OCI-LY3 (cell line): ENCODE measurements around the gene TEX35.

Experiments used
- H2AFZ ChIP-seq: fragments of 200-600, 300-600 bp; shearing (Covaris generic); 2 replicates; pipeline ENCODE4 v1.6.0; 2014; ENCODE audit warnings: antibody characterized with exemption, low read depth, low read length
- H3K27ac ChIP-seq: fragments of 200-600, 300-600 bp; sonication (generic); 2 replicates; pipeline ENCODE4 v1.5.1; 2014; ENCODE audit warnings: mild to moderate bottlenecking, low read length, moderate library complexity, mixed read lengths
- H3K27me3 ChIP-seq: fragments of 200-600, 300-600 bp; sonication (generic); 2 replicates; pipeline ENCODE4 v1.6.1; 2014; ENCODE audit warnings: low read depth, low read length, mixed read lengths
- H3K36me3 ChIP-seq: fragments of 200-600, 300-600 bp; sonication (generic); replicated peaks from 2 replicates; pipeline ENCODE3; 2014; ENCODE audit warnings: low read depth, low read length, mixed read lengths
- H3K4me1 ChIP-seq: fragments of 300-600, 200-600 bp; sonication (generic); 2 replicates; pipeline ENCODE4 v1.6.1; 2014; ENCODE audit warnings: low read length, mixed read lengths
- H3K4me2 ChIP-seq: fragments of 200-600, 300-600 bp; sonication (generic); 2 replicates; pipeline ENCODE4 v1.6.1; 2014; ENCODE audit warnings: low read length, mixed read lengths
- H3K4me3 ChIP-seq: fragments of 300-600, 200-600 bp; sonication (generic); 2 replicates; pipeline ENCODE4 v1.5.1; 2014; ENCODE audit warnings: antibody characterized with exemption, mild to moderate bottlenecking, low read length, moderate library complexity
- H3K79me2 ChIP-seq: fragments of 300-600, 200-600 bp; shearing (Covaris generic); 2 replicates; pipeline ENCODE4 v1.6.1; 2014; ENCODE audit warnings: mild to moderate bottlenecking, low read length, mixed read lengths
- H3K9ac ChIP-seq: fragments of 300-600, 200-600 bp; shearing (Covaris generic); 2 replicates; pipeline ENCODE4 v1.6.0; 2014; ENCODE audit warnings: mild to moderate bottlenecking, low read length, moderate library complexity
- H3K9me3 ChIP-seq: fragments of 200-600, 300-600 bp; shearing (Covaris generic); 2 replicates; pipeline ENCODE4 v1.6.1; 2014; ENCODE audit warnings: low read length, mixed read lengths; ENCODE audit not compliant: insufficient read depth
- H4K20me1 ChIP-seq: fragments of 200-600, 300-600 bp; sonication (generic); 2 replicates; pipeline ENCODE4 v1.6.1; 2016; ENCODE audit warnings: low read length, mixed read lengths; ENCODE audit not compliant: insufficient read depth
- EZH2phosphoT487 ChIP-seq: fragments of 200-600 bp; shearing (Covaris generic); IDR thresholded peaks from 2 replicates; pipeline ENCODE4 v1.6.1; 2018; ENCODE audit warnings: antibody characterized with exemption, mixed run types, low read depth
- TF ChIP-seq, protein P1 (sequence below): fragments of 200-600, 300-600 bp; sonication (generic); IDR thresholded peaks from 2 replicates; pipeline ENCODE4 v1.5.1; 2014; ENCODE audit warnings: antibody characterized with exemption, low read length, low read depth

The TEX35 gene

DNA sequence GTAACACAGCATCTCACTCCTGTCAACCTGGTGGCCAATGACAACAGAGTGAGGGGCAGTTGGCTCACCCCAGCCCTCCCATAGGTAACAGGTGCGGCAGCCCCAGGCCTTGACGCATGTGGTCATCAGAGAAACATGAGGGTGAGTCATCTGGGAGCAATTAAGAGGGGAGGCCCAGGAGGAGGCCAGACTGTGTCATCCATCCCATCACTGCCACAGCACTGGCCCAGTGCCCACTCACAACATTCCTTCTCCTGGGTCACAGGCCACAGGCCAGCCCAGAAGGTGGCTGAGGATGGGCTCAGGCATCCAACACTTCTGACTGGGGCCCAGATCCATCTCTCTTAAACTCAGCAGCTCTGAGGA is 17.1 kb downstream of the TEX35 start:
- Histone ChIP-seq H3K27me3 (no peaks in the 10 kb centered on the region), H3K9ac (no peak overlapping the region), H3K79me2 (no peaks in the 10 kb centered on the region), H3K4me3 (no peak overlapping the region), H3K27ac (no peak overlapping the region), H3K4me1 (peaks cover 14% of the 10 kb centered on the region), H3K36me3 (no peaks in the 10 kb centered on the region), H2AFZ (no peak overlapping the region), H3K9me3 (no peaks in the 10 kb centered on the region), H4K20me1 (no peaks in the 10 kb centered on the region), H3K4me2 (no peak overlapping the region)
- no peak for TF ChIP-seq EZH2phosphoT487
- TF ChIP-seq, protein P1, sequence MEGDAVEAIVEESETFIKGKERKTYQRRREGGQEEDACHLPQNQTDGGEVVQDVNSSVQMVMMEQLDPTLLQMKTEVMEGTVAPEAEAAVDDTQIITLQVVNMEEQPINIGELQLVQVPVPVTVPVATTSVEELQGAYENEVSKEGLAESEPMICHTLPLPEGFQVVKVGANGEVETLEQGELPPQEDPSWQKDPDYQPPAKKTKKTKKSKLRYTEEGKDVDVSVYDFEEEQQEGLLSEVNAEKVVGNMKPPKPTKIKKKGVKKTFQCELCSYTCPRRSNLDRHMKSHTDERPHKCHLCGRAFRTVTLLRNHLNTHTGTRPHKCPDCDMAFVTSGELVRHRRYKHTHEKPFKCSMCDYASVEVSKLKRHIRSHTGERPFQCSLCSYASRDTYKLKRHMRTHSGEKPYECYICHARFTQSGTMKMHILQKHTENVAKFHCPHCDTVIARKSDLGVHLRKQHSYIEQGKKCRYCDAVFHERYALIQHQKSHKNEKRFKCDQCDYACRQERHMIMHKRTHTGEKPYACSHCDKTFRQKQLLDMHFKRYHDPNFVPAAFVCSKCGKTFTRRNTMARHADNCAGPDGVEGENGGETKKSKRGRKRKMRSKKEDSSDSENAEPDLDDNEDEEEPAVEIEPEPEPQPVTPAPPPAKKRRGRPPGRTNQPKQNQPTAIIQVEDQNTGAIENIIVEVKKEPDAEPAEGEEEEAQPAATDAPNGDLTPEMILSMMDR, result no peak

DNA sequence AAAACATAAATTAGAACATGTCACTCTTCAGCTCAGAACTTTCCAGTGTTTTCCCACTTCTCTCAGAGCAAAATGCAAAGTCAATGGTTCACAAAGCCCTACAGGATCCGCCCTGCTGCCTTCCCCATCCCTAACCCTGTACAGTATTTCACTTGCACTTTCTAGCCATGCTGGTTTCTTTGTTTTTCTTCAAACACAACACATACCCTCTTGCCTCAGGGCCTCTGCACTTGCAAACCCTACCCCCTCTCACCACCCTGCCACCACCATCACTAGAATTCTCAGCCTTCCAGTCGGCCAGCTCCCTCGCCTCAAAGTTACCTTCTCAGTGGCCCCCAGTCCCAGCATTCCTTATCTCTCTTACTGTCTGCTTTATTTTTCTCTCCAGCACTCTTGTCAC is 17.6 kb downstream of the TEX35 start:
- peaks cover 14% of the 10 kb centered on the region for H3K4me1 ChIP-seq
- H4K20me1 ChIP-seq, result no peaks in the 10 kb centered on the region
- H2AFZ ChIP-seq, result no peak overlapping the region
- H3K9ac ChIP-seq, result no peak overlapping the region
- H3K79me2 ChIP-seq, result no peaks in the 10 kb centered on the region
- no peaks in the 10 kb centered on the region for H3K36me3 ChIP-seq
- TF ChIP-seq, protein P1, result no peak
- H3K4me3 ChIP-seq, result no peak overlapping the region
- no peaks in the 10 kb centered on the region for H3K27me3 ChIP-seq
- H3K27ac ChIP-seq, result no peak overlapping the region
- H3K4me2 ChIP-seq, result no peak overlapping the region
- no peaks in the 10 kb centered on the region for H3K9me3 ChIP-seq

DNA sequence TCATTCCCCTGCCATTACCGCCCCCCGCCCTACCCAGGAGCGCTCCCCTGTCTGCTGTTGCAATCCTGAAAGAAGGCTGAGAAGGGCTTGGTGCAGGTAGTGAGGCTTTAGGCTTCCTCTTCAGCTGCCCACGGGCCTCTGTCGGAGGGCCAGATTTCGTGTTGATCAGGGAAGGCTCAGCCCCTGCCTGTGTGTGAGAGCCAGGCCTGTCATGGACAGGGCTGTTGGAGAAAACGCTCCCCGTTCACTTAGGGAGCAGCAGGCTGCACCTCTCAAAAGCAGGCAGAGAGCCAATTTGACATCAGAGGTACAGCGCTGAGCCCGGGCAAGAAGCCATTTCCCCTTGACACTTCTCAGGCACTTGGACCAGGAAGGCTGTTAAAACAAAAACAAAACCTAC is 19.0 kb downstream of the TEX35 start:
- H4K20me1 ChIP-seq, result no peaks in the 10 kb centered on the region
- H3K4me1 ChIP-seq, result peaks cover 12% of the 10 kb centered on the region
- H2AFZ ChIP-seq, result peak overlapping the region; percentile 94
- no peaks in the 10 kb centered on the region for H3K9me3 ChIP-seq
- H3K79me2 ChIP-seq, result no peaks in the 10 kb centered on the region
- H3K9ac ChIP-seq, result no peak overlapping the region
- no peak overlapping the region for H3K27ac ChIP-seq
- H3K4me3 ChIP-seq, result peak overlapping the region; percentile 35
- H3K36me3 ChIP-seq, result no peaks in the 10 kb centered on the region
- no peaks in the 10 kb centered on the region for H3K27me3 ChIP-seq
- no peak for TF ChIP-seq EZH2phosphoT487
- TF ChIP-seq, protein P1, result no peak
- peak overlapping the region; percentile 61 for H3K4me2 ChIP-seq

DNA sequence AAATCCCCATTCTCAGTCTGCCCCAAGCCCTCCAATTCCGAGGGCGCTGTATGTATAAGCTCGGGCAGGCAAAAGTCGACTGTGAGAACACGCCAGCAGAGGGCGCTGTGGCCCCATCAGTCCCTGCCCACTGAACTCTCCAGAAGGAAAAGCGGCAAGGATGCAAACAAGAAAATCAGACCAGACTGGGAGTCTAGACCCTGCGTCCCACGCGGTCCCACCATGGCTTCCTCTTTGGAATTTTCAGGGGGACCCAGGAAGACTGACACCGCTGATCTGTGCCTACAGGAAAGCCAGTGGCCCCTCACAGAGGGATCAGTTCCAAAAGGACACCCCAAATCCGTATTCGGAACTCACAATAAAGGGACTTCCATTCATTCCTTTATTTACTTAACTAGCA is 19.5 kb downstream of the TEX35 start:
- no peaks in the 10 kb centered on the region for H3K36me3 ChIP-seq
- no peaks in the 10 kb centered on the region for H3K79me2 ChIP-seq
- peak overlapping the region; percentile 94 for H2AFZ ChIP-seq
- peak overlapping the region; percentile 61 for H3K4me2 ChIP-seq
- H3K27ac ChIP-seq, result no peak overlapping the region
- no peaks in the 10 kb centered on the region for H4K20me1 ChIP-seq
- H3K27me3 ChIP-seq, result no peaks in the 10 kb centered on the region
- no peaks in the 10 kb centered on the region for H3K9me3 ChIP-seq
- H3K4me1 ChIP-seq, result peaks cover 7% of the 10 kb centered on the region; the same call in 1 of the 2 replicates
- peak overlapping the region; percentile 35 for H3K4me3 ChIP-seq
- TF ChIP-seq, protein P1, result peak; percentile 98
- TF ChIP-seq EZH2phosphoT487, result no peak
- H3K9ac ChIP-seq, result no peak overlapping the region
